ENCODE data around the gene SLC34A3.
"Not testable (repeated sequence)": the region's sequence is repeated elsewhere in the genome, so short reads cannot be mapped to it uniquely, and the experiment has no call there.

SLC34A3 gene

GRCh38 chr9:137228968-137229896, 1.5 kb upstream of the SLC34A3 start:
- DNase-seq (ENCODE audit: low read depth in 2 of 2) = no peak

- no peak for DNase-seq (ENCODE audit: low read depth in 2 of 2)
Measured at GRCh38 chr9:137229903-137230704, 597 bp upstream of the SLC34A3 start.

DNA sequence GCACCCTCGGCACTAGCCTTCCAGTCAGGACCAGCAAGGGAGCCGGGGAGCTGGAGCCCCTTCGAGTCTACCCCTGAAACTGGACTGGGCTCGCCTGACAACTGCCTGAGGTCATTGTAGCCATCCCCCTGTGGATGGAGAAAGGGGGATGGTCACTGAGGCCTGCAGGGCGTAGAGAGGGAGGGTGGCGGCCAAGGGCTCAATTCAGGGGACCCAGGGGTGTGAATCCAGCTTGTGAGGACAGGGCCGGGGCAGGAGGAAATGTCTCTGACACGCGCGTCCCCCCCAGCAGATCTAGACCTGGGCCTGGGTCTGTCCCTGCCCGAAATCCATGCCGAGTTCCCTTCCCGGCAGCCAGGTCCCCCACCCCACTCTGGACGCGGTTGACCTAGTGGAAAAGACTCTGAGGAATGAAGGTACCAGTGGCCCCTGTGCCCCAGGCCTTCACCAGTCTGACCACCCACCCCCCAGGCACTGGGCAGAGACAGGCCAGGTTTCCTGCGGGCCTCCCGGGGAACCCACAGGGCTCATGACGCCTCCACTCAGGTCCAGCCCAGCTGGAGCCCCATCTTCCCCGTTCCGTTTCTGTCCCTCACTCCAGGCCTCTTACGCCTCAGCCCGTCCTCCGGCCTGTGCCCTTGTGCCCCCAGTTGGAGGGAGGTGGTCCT, 805 bp downstream of the SLC34A3 start:
- DNase-seq (ENCODE audit: low read depth in 2 of 2) = no peak

- no peak for DNase-seq (ENCODE audit: low read depth in 2 of 2)
Measured at GRCh38 chr9:137232101-137232500, 1.4 kb downstream of the SLC34A3 start.

DNA sequence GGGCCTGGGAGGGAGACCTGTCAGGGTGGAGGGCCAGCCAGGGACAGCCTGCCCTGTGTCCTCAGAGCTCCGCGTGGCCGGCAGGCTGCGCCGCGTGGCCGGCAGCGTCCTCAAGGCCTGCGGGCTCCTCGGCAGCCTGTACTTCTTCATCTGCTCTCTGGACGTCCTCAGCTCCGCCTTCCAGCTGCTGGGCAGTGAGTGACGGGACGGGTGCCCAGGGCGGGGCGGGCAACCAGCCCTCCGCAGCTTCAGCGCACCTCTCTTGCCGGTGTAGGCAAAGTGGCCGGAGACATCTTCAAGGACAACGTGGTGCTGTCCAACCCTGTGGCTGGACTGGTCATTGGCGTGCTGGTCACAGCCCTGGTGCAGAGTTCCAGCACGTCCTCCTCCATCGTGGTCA, 1.8 kb downstream of the SLC34A3 start:
- DNase-seq (ENCODE audit: low read depth in 2 of 2) = no peak

- DNase-seq (ENCODE audit: low read depth in 2 of 2) = no peak
Measured at GRCh38 chr9:137233143-137233980, 2.7 kb downstream of the SLC34A3 start.

- DNase-seq (ENCODE audit: low read depth in 2 of 2) = no peak
Measured at GRCh38 chr9:137234055-137234697, 3.5 kb downstream of the SLC34A3 start.

DNA sequence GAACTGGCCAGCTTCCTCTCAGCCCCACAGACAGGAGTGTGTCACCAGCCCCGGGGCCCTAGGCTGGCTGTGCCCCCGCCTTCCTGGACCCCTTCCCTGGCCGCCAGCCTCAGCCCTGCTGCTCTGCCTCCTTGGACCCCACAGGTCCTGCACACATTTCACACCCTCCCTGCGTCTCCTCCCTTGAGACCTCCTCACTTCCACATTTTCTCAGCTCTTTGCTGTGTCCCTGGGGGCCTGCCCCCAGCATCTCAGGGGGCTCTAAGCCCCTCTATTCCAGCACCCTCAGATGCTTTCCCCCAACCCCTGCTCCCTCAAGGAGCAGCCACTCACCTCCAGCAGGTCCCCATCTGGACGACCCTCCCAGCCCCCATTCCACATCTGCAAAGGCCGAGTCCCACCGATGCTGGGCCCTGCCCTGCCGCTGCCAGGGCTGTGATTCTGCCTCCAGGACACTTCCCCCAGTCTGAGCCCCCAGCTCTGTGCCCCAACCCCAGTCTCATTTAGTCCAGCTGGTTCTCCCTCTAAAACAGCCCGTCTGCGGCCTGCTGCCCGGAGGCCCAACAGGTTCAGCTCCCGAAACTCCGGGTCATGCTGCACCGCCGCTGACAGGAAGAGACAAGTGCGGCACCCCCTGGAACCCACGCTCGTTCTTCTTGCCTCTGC, 4.2 kb downstream of the SLC34A3 start:
- no peak for DNase-seq (ENCODE audit: low read depth in 2 of 2)

DNA sequence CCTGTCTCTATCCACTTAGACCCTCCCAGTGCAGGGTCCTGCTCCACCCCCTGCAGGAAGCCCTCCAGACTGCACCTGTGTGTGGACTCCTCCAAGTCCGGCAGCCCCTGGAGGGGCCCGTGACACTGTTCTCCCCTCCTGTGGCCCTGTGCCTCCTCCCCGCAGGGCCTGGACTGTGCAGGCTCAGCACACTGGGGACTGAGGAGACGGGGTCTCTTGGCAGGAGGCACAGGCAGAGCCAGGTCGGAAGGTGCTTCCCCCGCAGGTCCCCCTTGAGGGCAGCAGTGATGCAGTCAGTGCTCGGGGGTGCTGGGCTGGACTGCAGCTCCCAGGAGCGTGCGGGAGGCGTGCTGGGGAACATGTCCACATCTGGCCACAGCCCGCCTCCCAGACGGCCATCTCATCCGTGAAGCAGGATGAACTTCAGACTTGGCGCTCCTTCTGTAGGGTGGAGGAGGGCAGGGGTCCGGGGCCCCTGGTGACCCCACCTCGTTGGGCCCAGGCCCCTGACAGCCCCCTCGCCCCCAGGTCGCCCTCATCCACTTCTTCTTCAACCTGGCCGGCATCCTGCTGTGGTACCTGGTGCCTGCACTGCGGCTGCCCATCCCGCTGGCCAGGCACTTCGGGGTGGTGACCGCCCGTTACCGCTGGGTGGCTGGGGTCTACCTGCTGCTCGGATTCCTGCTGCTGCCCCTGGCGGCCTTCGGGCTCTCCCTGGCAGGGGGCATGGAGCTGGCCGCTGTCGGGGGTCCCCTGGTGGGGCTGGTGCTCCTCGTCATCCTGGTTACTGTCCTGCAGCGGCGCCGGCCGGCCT, 4.9 kb downstream of the SLC34A3 start:
- DNase-seq (ENCODE audit: low read depth in 2 of 2) = no peak

DNA sequence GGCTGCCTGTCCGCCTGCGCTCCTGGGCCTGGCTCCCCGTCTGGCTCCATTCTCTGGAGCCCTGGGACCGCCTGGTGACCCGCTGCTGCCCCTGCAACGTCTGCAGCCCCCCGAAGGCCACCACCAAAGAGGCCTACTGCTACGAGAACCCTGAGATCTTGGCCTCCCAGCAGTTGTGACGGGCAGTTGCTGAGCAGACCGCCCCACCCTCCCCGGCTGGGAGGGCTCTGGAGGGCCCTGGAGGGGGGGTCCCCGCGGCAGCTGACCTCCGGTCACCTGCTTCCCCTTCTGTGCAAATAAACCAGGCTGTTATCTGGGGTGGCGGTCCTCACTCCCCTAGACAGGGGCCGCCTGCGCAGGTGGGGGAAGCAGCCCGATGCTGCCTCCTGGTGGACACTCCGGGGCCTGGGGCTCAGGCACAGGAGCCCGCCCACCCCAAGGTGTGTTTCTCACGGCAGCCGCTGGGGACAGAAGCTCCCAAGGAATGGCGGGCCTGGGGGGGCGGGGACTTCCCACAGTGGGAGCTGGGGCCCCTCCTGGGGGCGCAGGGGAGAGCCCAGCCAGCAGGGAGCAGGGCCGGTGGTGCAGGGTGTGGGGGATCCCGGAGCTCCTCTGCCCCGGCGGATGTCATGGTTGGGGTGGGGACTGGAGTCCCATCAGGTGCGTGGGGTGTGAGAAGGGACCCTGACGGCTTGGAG, 5.7 kb downstream of the SLC34A3 start:
- peak; percentile 89 to 92 for DNase-seq (ENCODE audit: low read depth in 2 of 2)

GRCh38 chr9:137236936-137237421, 6.3 kb downstream of the SLC34A3 start:
- DNase-seq (ENCODE audit: low read depth in 2 of 2) = no peak

DNA sequence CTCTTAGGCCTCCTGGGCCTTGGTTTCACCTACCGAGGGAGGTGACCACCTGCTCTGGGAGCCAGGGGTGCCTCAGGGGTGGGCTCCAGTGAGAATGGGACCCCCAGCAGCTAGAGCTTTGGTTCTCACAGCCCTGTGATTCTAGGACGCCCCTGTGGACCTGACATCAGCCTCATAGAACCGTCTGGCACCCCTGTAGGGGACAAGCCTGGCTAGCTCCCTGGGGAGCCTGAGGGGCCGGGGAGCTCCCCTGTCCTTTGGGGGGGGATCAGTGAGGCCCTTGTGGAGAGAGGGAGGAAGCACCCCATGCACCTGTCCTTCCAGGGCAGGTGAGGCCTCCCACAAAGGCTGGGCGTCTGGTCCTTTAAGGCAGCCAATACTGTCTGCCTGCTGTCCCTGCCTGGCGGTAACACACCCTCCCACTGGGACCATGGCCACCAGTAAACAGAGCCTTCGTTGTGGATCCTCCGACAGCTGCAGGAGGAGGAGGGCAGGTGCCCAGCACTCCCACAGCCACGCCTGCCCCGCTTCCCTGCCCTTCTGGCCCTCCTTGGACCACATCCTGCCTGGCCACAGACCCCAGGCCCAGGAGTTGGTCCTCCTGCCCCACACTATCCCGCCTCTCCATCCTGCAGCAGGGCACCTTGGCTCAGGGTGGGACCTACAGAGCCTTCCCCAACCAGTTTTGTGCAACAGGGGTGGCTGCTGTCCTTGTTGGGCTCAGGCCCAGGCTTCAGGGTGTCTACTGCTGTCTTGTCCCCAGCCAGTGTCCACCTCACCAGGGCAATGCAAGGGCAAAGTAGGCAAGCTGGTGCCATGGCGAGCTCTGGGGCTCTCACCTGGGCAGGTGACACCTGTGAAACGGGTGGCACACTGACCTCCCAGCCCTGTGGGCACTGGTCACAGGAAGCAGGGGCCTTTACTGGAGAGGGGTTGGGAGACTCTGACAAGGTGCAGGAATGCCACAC, 7.3 kb downstream of the SLC34A3 start:
- no peak for DNase-seq (ENCODE audit: low read depth in 2 of 2)

- DNase-seq (ENCODE audit: low read depth in 2 of 2) = not testable (repeated sequence)
Measured at GRCh38 chr9:137239541-137240200, 9.0 kb downstream of the SLC34A3 start.

DNA sequence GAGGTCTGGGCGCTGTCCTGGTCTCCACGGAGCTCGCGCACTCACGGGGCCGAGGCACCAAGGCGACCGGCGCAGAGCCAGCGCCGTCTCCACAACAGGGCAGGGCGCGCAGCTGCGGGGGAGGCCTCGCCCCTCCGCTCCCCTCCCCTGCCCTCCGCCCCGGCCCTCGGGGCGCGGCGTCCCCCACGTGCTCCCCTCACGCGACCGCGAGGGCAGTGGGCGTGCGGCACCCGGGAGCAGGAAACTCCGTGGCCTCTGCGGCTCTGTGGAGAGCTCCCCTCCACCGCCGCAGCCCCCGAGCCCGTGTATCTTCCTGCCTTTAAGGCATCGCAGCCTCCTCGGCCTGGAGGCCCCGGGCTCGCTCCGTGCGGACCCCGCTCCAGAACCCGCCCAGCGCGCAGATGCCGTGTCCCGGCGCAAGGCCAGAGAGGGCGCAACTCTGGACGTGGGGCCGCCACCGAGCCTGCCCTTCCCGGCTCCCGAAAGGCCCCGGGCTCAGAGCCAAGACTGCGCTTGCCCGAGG, 9.7 kb downstream of the SLC34A3 start:
- DNase-seq (ENCODE audit: low read depth in 2 of 2) = peak; percentile 56 to 68

GRCh38 chr9:137240841-137241489, 10.3 kb downstream of the SLC34A3 start, which contains the start of gene TUBB4B:
TSS of gene TUBB4B (plus strand) at chr9:137241287. CDS start at chr9:137241361, 74 bp downstream.
- DNase-seq (ENCODE audit: low read depth in 2 of 2) = peak; percentile 90 to 95

Measured in stimulated activated CD4-positive, alpha-beta T cell treated with anti-CD3 and anti-CD28 coated beads, Interleukin-4, amount 100 ng/mL, for 48 hours (primary cell).